Measurements from ENCODE around the gene ZNF716.

- no peak for TF ChIP-seq POLR2A (IDR thresholded peaks at IDR 0.05; ENCODE audit: low read depth, low read length)
- no peak for TF ChIP-seq CTCF (IDR thresholded peaks at IDR 0.05; ENCODE audit: extremely low read depth in 1 of 2, insufficient read depth in 1 of 2, low read depth in 1 of 2, low read length in 2 of 2)
- no peak for TF ChIP-seq FOS (IDR thresholded peaks at IDR 0.05; ENCODE audit: borderline replicate concordance, insufficient read depth, low read length)
- no peak for TF ChIP-seq POLR2AphosphoS5 (IDR thresholded peaks at IDR 0.05; ENCODE audit: insufficient read depth, low read depth, low read length)
Measured at GRCh38 chr7:57505176-57505575, 55.2 kb downstream of the ZNF716 start.

Data from endothelial cell of umbilical vein (primary cell).